Stomach (tissue), 9 donors: ENCODE results near the gene BHLHA9. TPM values are rescaled to one million over a fixed set of nuclear protein-coding genes. Genes with fewer than 3 reads are reported as not detected.

Experiments used
- DNase-seq, 2 donors: peaks; one replicate each; pipeline versions ENCODE4 v3.0.0 to v3.0.0-alpha.2; 2013 to 2019
- H3K27ac ChIP-seq, 5 donors: fragments of 200-600 bp in 4 of 5; sonication (generic) in 4 of 5; one replicate each; pipeline ENCODE4 v1.5.1; 2013 to 2019; ENCODE audit warnings: mild to moderate bottlenecking in 1 of 5, moderate library complexity in 1 of 5
- H3K27me3 ChIP-seq, 3 donors: fragments of 200-600 bp; sonication (generic); one replicate each; pipeline ENCODE4 v1.5.1; 2017 to 2019; ENCODE audit warnings: mixed run types in 1 of 3
- H3K36me3 ChIP-seq, 4 donors: fragments of 200-600 bp; sonication (generic); 1 replicate in 3 of 4; 2 replicates in 1 of 4; pipeline ENCODE4 v1.5.1; 2016 to 2019
- H3K4me1 ChIP-seq, 4 donors: fragments of 200-600 bp; sonication (generic); one replicate each; pipeline ENCODE4 v1.5.1; 2016 to 2019
- H3K4me3 ChIP-seq, 4 donors: fragments of 200-600 bp; sonication (generic) in 3 of 4; one replicate each; pipeline ENCODE4 v1.5.1; 2016 to 2019; ENCODE audit warnings: mild to moderate bottlenecking in 1 of 4
- H3K9me3 ChIP-seq, 4 donors: fragments of 200-600 bp; sonication (generic); one replicate each; pipeline ENCODE4 v1.5.1; 2016 to 2019
- CTCF ChIP-seq, 7 experiments: fragments of 450-650 bp in 4 of 7; fragments of 200-600 bp in 3 of 7; sonication (generic) in 3 of 7; IDR thresholded peaks; one replicate each; pipeline ENCODE4 v1.5.1; 2016 to 2019; ENCODE audit warnings: antibody characterized with exemption in 7 of 7, control low read depth in 2 of 7, mild to moderate bottlenecking in 1 of 7
- EP300 ChIP-seq: sonication (generic); formaldehyde crosslinking; IDR thresholded peaks from one replicate; pipeline ENCODE4 v1.6.1; 2017; ENCODE audit warnings: antibody characterized with exemption
- POLR2A ChIP-seq, 4 donors: fragments of 450-650 bp; IDR thresholded peaks; one replicate each; pipeline ENCODE4 v1.6.1; 2016; ENCODE audit warnings: antibody characterized with exemption in 4 of 4, control low read depth in 2 of 4, mild to moderate bottlenecking in 1 of 4, moderate library complexity in 1 of 4
- POLR2AphosphoS5 ChIP-seq, 3 donors: sonication (generic); formaldehyde crosslinking; IDR thresholded peaks; one replicate each; pipeline ENCODE4 v1.6.1; 2016; ENCODE audit warnings: antibody characterized with exemption in 3 of 3
- WGBS, 5 donors: extraction: QIAGEN DNeasy Blood & Tissue Kit in 3 of 5; methylation state at CpG; one replicate each; pipeline versions ENCODE4 v1.1.5 to v1.1.7; 2013 to 2018; 5-methylcytosine and 5-hydroxymethylcytosine counted together
- intact Hi-C: fragments of 100-400 bp; cut with DNase I; formaldehyde crosslinking; loops from one replicate; pipeline ENCODE4 v1.15.1; 2023; ENCODE audit warnings: low total_unique reads
- polyA plus RNA-seq, 3 donors: library from polyadenylated mRNA; stranded (reverse); fragments of 200-250 nt; gene quantifications; one replicate each; pipeline ENCODE4 v1.2.3, GENCODE V29; 2013
- total RNA-seq, 5 donors: library from RNA; depleted of rRNA; stranded (reverse); fragments of >200 nt; gene quantifications; one replicate each; pipeline versions ENCODE4 v1.1.0 to v1.2.3, GENCODE V29; 2014 to 2016
- donor health status: healthy with polysubstance abuse.
- donor health status: Bipolar disorder and iron deficiency.
- donor health status: healthy.

Gene BHLHA9
- total and polyA plus RNA-seq, 8 donors, result not detected

DNA sequence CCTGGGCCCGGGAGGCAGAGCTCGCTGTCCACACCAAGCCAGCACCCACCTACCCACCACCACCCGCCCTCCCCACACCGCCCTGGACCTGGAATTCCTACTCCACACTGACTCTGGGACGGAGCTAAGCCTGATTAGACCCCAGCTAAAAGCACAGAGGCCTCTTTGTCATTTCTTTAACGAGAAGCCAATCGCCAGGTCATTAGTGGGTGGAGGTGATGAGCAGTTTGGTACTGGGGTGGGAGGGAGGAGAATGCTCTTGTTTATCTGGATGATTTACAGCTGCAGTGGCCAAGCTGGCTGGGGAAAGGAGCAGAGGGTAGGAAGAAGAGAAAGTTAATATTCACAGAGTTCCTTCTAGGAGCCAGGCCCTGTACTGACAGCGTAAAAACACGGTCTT, 6.0 kb upstream of the BHLHA9 start:
- 63 to 71% (median 66%) methylated on average over 5 to 9 of the region's 9 CpGs for WGBS, 5 donors
- H3K36me3 ChIP-seq, result no peaks in the 10 kb centered on the region
- H3K9me3 ChIP-seq, result no peaks in the 10 kb centered on the region
- intact Hi-C loops, result no loop called here
- H3K27me3 ChIP-seq, result peaks cover 0 to 10% (median 0%) of the 10 kb centered on the region in 3 donors
- no peak overlapping the region for H3K4me3 ChIP-seq
- H3K4me1 ChIP-seq, result peaks cover 11 to 32% (median 27%) of the 10 kb centered on the region in 4 donors
- no peak for DNase-seq
- H3K27ac ChIP-seq, result no peak overlapping the region
- TF ChIP-seq CTCF (IDR thresholded peaks at IDR 0.05) (no peak), POLR2A (IDR thresholded peaks at IDR 0.05) (no peak), EP300 (no peak), POLR2AphosphoS5 (IDR thresholded peaks at IDR 0.05) (no peak)

DNA sequence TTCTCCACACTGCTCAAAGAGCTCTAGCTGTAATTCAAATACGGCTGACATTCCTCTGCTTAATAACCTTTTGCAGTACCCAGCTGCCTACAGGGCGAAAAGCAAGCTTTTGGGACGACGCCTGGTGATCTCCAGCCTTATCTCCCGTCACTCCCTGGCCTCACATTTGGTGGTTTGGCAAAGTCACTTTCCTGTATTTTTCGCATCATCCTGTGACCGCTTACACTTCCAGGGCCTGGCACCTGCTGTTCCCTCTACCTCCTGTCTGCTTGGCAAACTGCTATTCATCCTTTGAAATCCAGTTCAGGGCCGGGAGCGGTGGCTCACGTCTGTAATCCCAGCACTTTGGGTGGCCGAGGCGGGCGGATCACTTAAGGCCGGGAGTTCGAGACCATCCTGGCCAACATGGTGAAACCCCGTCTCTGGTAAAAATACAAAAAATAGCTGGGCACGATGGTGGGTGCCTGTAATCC, 2.7 kb upstream of the BHLHA9 start:
- 6 to 10% (median 8%) methylated on average over 17 of the region's 17 CpGs for WGBS, 5 donors
- intact Hi-C loops, result no loop called here
- peaks cover 3 to 36% (median 28%) of the 10 kb centered on the region in 3 donors for H3K27me3 ChIP-seq
- peaks cover 0 to 33% (median 26%) of the 10 kb centered on the region in 4 donors for H3K4me1 ChIP-seq
- H3K27ac ChIP-seq, result peak overlapping the region; percentile 82 to 94 (median 92)
- H3K9me3 ChIP-seq, result no peaks in the 10 kb centered on the region
- peak; percentile 35 to 44 for DNase-seq
- no peak for TF ChIP-seq CTCF (IDR thresholded peaks at IDR 0.05)
- no peaks in the 10 kb centered on the region for H3K36me3 ChIP-seq
- H3K4me3 ChIP-seq, result peak overlapping the region; percentile 52 to 85 (median 70)

DNA sequence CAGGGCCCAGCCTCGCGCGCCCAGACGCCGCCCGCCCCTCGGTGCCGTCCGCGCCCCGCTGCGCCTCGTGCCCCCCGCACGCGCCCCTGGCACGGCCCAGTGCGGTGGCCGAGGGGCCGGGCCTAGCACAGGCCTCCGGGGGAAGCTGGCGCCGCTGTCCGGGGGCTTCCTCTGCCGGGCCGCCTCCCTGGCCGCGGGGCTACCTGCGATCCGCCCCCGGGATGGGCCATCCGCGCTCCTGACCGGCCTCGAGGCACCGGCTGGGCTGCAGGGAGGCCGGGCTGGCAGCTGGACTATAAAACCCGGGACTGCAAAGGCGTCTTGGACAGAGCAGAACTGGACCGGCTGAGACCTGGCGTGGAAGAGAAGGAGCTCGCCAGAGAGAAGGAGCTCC, 783 bp downstream of the BHLHA9 start:
- TF ChIP-seq EP300 (no peak), POLR2A (IDR thresholded peaks at IDR 0.05) (no peak), CTCF (IDR thresholded peaks at IDR 0.05) (no peak), POLR2AphosphoS5 (IDR thresholded peaks at IDR 0.05) (no peak)
- WGBS, 5 donors, result 0 to 11% (median 8%) methylated on average over 3 to 42 of the region's 42 CpGs
- H3K27ac ChIP-seq, result no peak overlapping the region
- H3K9me3 ChIP-seq, result no peaks in the 10 kb centered on the region
- H3K4me3 ChIP-seq, result no peak overlapping the region
- H3K4me1 ChIP-seq, result peaks cover 0 to 36% (median 27%) of the 10 kb centered on the region in 4 donors
- no peaks in the 10 kb centered on the region for H3K36me3 ChIP-seq
- intact Hi-C loops, result no loop called here
- peaks cover 3 to 55% (median 28%) of the 10 kb centered on the region in 3 donors for H3K27me3 ChIP-seq
- no peak for DNase-seq

DNA sequence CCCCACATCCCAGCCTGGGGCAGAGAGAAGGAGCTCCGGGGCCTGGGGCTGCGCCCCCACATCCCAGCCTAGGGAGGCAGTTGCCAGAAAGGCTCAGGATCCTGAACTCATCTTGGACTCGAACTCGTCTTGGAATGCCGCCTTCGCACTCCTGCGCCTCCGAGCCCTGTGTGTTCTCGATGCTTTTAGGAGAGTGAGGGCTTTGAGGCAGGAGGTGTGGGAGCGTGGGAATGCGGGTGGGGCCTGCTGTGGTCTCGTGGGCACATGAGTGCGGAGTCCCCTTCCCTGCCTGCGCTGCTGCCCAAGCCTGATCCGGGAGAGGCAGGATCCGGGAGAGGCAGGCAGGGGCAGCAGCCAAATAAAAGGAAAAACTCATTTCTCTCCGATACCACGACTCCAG, 1.2 kb downstream of the BHLHA9 start:
- H3K27ac ChIP-seq, result no peak overlapping the region

More for the DNA sequence above, 1.2 kb downstream of the BHLHA9 start:
- H3K27me3 ChIP-seq, result peaks cover 3 to 58% (median 28%) of the 10 kb centered on the region in 3 donors
- 52 to 70% (median 55%) methylated on average over 9 to 18 of the region's 18 CpGs for WGBS, 5 donors
- H3K36me3 ChIP-seq, result no peaks in the 10 kb centered on the region
- DNase-seq, result no peak
- intact Hi-C loops, result no loop called here
- TF ChIP-seq EP300, result no peak
- no peak for TF ChIP-seq POLR2A (IDR thresholded peaks at IDR 0.05)
- TF ChIP-seq CTCF (IDR thresholded peaks at IDR 0.05), result no peak
- TF ChIP-seq POLR2AphosphoS5 (IDR thresholded peaks at IDR 0.05), result no peak
- H3K4me1 ChIP-seq, result peaks cover 0 to 39% (median 29%) of the 10 kb centered on the region in 4 donors
- H3K4me3 ChIP-seq, result no peak overlapping the region
- no peaks in the 10 kb centered on the region for H3K9me3 ChIP-seq
